Bronchial epithelial cell (primary cell): Measurements from ENCODE around the gene BICRAL. TPM values are rescaled to one million over a fixed set of nuclear protein-coding genes. Genes with fewer than 3 reads are reported as not detected.
"Not testable (repeated sequence)": the region's sequence is repeated elsewhere in the genome, so short reads cannot be mapped to it uniquely, and the experiment has no call there.

Experiments
- DNase-seq: peaks from one replicate; pipeline ENCODE4 v3.0.0-alpha.2; 2010; ENCODE audit warnings: low read depth
- FAIRE-seq: peaks from 2 replicates; lab custom pipeline; 2011; peaks lifted over from hg19 to GRCh38; lab: Jason Lieb, UNC
- H3K27me3 ChIP-seq: 2 replicates; pipeline ENCODE4 v1.5.1; 2011; ENCODE audit warnings: low read length; ENCODE audit not compliant: control insufficient read depth, insufficient read depth
- H3K36me3 ChIP-seq: 2 replicates; pipeline ENCODE4 v1.5.1; 2011; ENCODE audit warnings: low read length; ENCODE audit not compliant: control insufficient read depth, insufficient read depth
- H3K4me3 ChIP-seq: 2 replicates; pipeline ENCODE4 v1.5.1; 2011; ENCODE audit warnings: mild to moderate bottlenecking, low read depth, low read length, control low read depth
- CTCF ChIP-seq: IDR thresholded peaks from 2 replicates; pipeline ENCODE4 v1.5.1; 2011; ENCODE audit warnings: mild to moderate bottlenecking, moderate library complexity, low read length, control low read depth, inconsistent platforms; ENCODE audit not compliant: insufficient read depth, severe bottlenecking
- total RNA-seq: library from RNA; depleted of rRNA; stranded (reverse); fragments of >200 nt; gene quantifications from 2 replicates; pipeline ENCODE4 v1.2.1, GENCODE V29; 2014

Gene BICRAL
- total RNA-seq, 1 donor from 2014 or later, result 3.9 TPM

- FAIRE-seq (no peak), DNase-seq (no peak)
- TF ChIP-seq CTCF, result no peak
Observed at GRCh38 chr6:42896178-42896719, 114.4 kb downstream of the BICRAL start.

GRCh38 chr6:42898891-42899361 lies 117.1 kb downstream of the BICRAL start:
- Histone ChIP-seq H3K4me3 (no peak overlapping the region), H3K36me3 (no peaks in the 10 kb centered on the region), H3K27me3 (no peaks in the 10 kb centered on the region)
- no peak for FAIRE-seq
- peak; percentile 41 for DNase-seq
- TF ChIP-seq CTCF, result peak; percentile 58

More at GRCh38 chr6:42896178-42896719, 114.4 kb downstream of the BICRAL start:
- Histone ChIP-seq H3K36me3 (no peaks in the 10 kb centered on the region), H3K27me3 (no peaks in the 10 kb centered on the region), H3K4me3 (no peak overlapping the region)

- Histone ChIP-seq H3K27me3 (no peaks in the 10 kb centered on the region), H3K36me3 (no peaks in the 10 kb centered on the region), H3K4me3 (no peak overlapping the region)
- DNase-seq (no peak), FAIRE-seq (no peak)
- no peak for TF ChIP-seq CTCF
Observed at GRCh38 chr6:42899871-42900270, 118.0 kb downstream of the BICRAL start.

- no peaks in the 10 kb centered on the region for H3K27me3 ChIP-seq
- no peaks in the 10 kb centered on the region for H3K36me3 ChIP-seq
- FAIRE-seq (no peak), DNase-seq (peak; percentile 80)
- TF ChIP-seq CTCF, result peak; percentile 70
- H3K4me3 ChIP-seq, result no peak overlapping the region
Observed at GRCh38 chr6:42901538-42901957, 119.7 kb downstream of the BICRAL start.

GRCh38 chr6:42902429-42903263 lies 120.8 kb downstream of the BICRAL start:
- H3K4me3 ChIP-seq, result peak overlapping the region; percentile 2
- not testable (repeated sequence) for DNase-seq, FAIRE-seq, H3K27me3 ChIP-seq, H3K36me3 ChIP-seq

GRCh38 chr6:42904467-42904866 lies 122.6 kb downstream of the BICRAL start:
- DNase-seq, result no peak
- Histone ChIP-seq H3K27me3 (no peaks in the 10 kb centered on the region), H3K36me3 (no peaks in the 10 kb centered on the region), H3K4me3 (no peak overlapping the region)
- no peak for FAIRE-seq
- no peak for TF ChIP-seq CTCF
